Progenitor cell of endocrine pancreas (in vitro differentiated cells): ENCODE results near the gene MAPKAPK2. TPM values are rescaled to one million over a fixed set of nuclear protein-coding genes. Genes with fewer than 3 reads are reported as not detected.

Source experiments
- DNase-seq: peaks from one replicate; pipeline ENCODE4 v3.0.0; 2021; ENCODE audit warnings: low spot score; ENCODE audit not compliant: unreplicated experiment
- H3K27ac Mint-ChIP-seq: 2 replicates; pipeline ENCODE4 v1.8.0; 2021; ENCODE audit warnings: mild to moderate bottlenecking, moderate library complexity, mixed read lengths
- H3K27me3 Mint-ChIP-seq: 2 replicates; pipeline ENCODE4 v1.8.0; 2021; ENCODE audit warnings: mixed read lengths
- H3K36me3 Mint-ChIP-seq: 2 replicates; pipeline ENCODE4 v1.8.0; 2022; ENCODE audit warnings: mixed read lengths; ENCODE audit not compliant: insufficient read depth
- H3K4me1 Mint-ChIP-seq: 2 replicates; pipeline ENCODE4 v1.8.0; 2021; ENCODE audit warnings: low read depth, mixed read lengths
- H3K4me3 Mint-ChIP-seq: 2 replicates; pipeline ENCODE4 v1.8.0; 2021; ENCODE audit warnings: low read depth, mild to moderate bottlenecking, moderate library complexity, mixed read lengths
- H3K9me3 Mint-ChIP-seq: 2 replicates; pipeline ENCODE4 v1.8.0; 2021; ENCODE audit warnings: low read depth, mixed read lengths
- CTCF ChIP-seq: fragments of 200-600 bp; sonication (generic); IDR thresholded peaks from one replicate; pipeline ENCODE4 v1.5.0; 2021; ENCODE audit warnings: antibody characterized with exemption, mild to moderate bottlenecking; ENCODE audit not compliant: unreplicated experiment
- total RNA-seq: library from RNA; stranded (reverse); gene quantifications from 2 replicates; pipeline ENCODE4 v1.2.1, GENCODE V29; 2021

MAPKAPK2 gene
- total RNA-seq, 1 donor from 2014 or later = 60.8 TPM

GRCh38 chr1:206672844-206673758 lies 11.6 kb upstream of the MAPKAPK2 start:
- H3K4me1 Mint-ChIP-seq = no peaks in the 10 kb centered on the region
- no peak for TF ChIP-seq CTCF
- DNase-seq = no peak
- H3K27ac Mint-ChIP-seq = no peak overlapping the region
- no peaks in the 10 kb centered on the region for H3K36me3 Mint-ChIP-seq
- H3K9me3 Mint-ChIP-seq = no peaks in the 10 kb centered on the region
- no peak overlapping the region for H3K4me3 Mint-ChIP-seq
- H3K27me3 Mint-ChIP-seq = peaks cover 11% of the 10 kb centered on the region

- Mint-ChIP-seq H3K4me1 (no peaks in the 10 kb centered on the region), H3K27ac (no peak overlapping the region), H3K27me3 (peaks cover 9% of the 10 kb centered on the region), H3K4me3 (no peak overlapping the region), H3K9me3 (no peaks in the 10 kb centered on the region), H3K36me3 (no peaks in the 10 kb centered on the region)
- no peak for DNase-seq
- TF ChIP-seq CTCF = no peak
These were observed 10.5 kb upstream of the MAPKAPK2 start for GRCh38 chr1:206674236-206674635.

- peaks cover 12% of the 10 kb centered on the region for H3K27me3 Mint-ChIP-seq
- no peak overlapping the region for H3K4me3 Mint-ChIP-seq
- DNase-seq = no peak
- H3K36me3 Mint-ChIP-seq = no peaks in the 10 kb centered on the region
- no peak for TF ChIP-seq CTCF
- H3K4me1 Mint-ChIP-seq = no peaks in the 10 kb centered on the region
- no peaks in the 10 kb centered on the region for H3K9me3 Mint-ChIP-seq
- no peak overlapping the region for H3K27ac Mint-ChIP-seq
These were observed 9.9 kb upstream of the MAPKAPK2 start for GRCh38 chr1:206674745-206675175.

GRCh38 chr1:206676499-206676898 lies 8.2 kb upstream of the MAPKAPK2 start:
- no peak for TF ChIP-seq CTCF
- Mint-ChIP-seq H3K27me3 (peaks cover 19% of the 10 kb centered on the region), H3K9me3 (no peaks in the 10 kb centered on the region), H3K4me3 (no peak overlapping the region), H3K27ac (no peak overlapping the region), H3K36me3 (no peaks in the 10 kb centered on the region), H3K4me1 (no peaks in the 10 kb centered on the region)
- DNase-seq = no peak

- Mint-ChIP-seq H3K27ac (no peak overlapping the region), H3K4me1 (no peaks in the 10 kb centered on the region), H3K36me3 (no peaks in the 10 kb centered on the region), H3K27me3 (peaks cover 36% of the 10 kb centered on the region), H3K4me3 (no peak overlapping the region), H3K9me3 (no peaks in the 10 kb centered on the region)
- no peak for DNase-seq
- no peak for TF ChIP-seq CTCF
These were observed 6.2 kb upstream of the MAPKAPK2 start for GRCh38 chr1:206678490-206678889.
